Endothelial cell of umbilical vein (primary cell): ENCODE measurements around the gene JPH2.

Experiments
- CTCF ChIP-seq, 2 donors: IDR thresholded peaks; 1 replicate in 1 of 2; 2 replicates in 1 of 2; pipeline ENCODE4 v1.5.1; 2011; ENCODE audit warnings: low read length in 2 of 2, mild to moderate bottlenecking in 2 of 2, moderate library complexity in 2 of 2, control low read depth in 1 of 2, inconsistent platforms in 1 of 2, low read depth in 1 of 2; ENCODE audit not compliant: insufficient read depth in 1 of 2; ENCODE audit errors: extremely low read depth in 1 of 2
- EZH2 ChIP-seq: IDR thresholded peaks from 2 replicates; pipeline ENCODE4 v1.6.1; 2012; ENCODE audit warnings: borderline replicate concordance, low read depth, mild to moderate bottlenecking, moderate library complexity, low read length, inconsistent platforms; ENCODE audit not compliant: severe bottlenecking
- POLR2A ChIP-seq: IDR thresholded peaks from 2 replicates; pipeline ENCODE4 v1.6.1; 2012; ENCODE audit warnings: low read depth, mild to moderate bottlenecking, control low read depth, low read length

- no peak for TF ChIP-seq EZH2
- TF ChIP-seq CTCF (IDR thresholded peaks at IDR 0.05; ENCODE audit: extremely low read depth in 1 of 2, insufficient read depth in 1 of 2, low read depth in 1 of 2, low read length in 2 of 2): peak; percentile 6 to 8
- TF ChIP-seq POLR2A: no peak
Observed at GRCh38 chr20:44109951-44110361, 77.0 kb downstream of the JPH2 start.
